Kidney epithelial cell (primary cell): ENCODE results near the gene CUEDC2. TPM values are rescaled to one million over a fixed set of nuclear protein-coding genes. Genes with fewer than 3 reads are reported as not detected.

Source experiments
- DNase-seq: peaks from one replicate; pipeline ENCODE4 v3.0.0-alpha.2; 2010; ENCODE audit warnings: low read depth
- H3K27me3 ChIP-seq: 2 replicates; pipeline ENCODE4 v1.6.0; 2011; ENCODE audit warnings: low read length; ENCODE audit not compliant: control insufficient read depth, insufficient read depth
- H3K36me3 ChIP-seq: 2 replicates; pipeline ENCODE4 v1.5.1; 2011; ENCODE audit warnings: low read length; ENCODE audit not compliant: control insufficient read depth, insufficient read depth
- H3K4me3 ChIP-seq: 2 replicates; pipeline ENCODE4 v1.5.1; 2011; ENCODE audit warnings: low read depth, mild to moderate bottlenecking, control low read depth, low read length
- CTCF ChIP-seq: IDR thresholded peaks from 2 replicates; pipeline ENCODE4 v1.5.1; 2011; ENCODE audit warnings: mild to moderate bottlenecking, moderate library complexity, low read length, control low read depth, inconsistent platforms; ENCODE audit not compliant: insufficient read depth, poor library complexity, severe bottlenecking
- total RNA-seq: library from RNA; depleted of rRNA; stranded (reverse); fragments of >200 nt; gene quantifications from 2 replicates; pipeline ENCODE4 v1.2.3, GENCODE V29; 2015

CUEDC2 gene
- total RNA-seq, 1 donor from 2014 or later = 93.9 TPM

GRCh38 chr10:102451105-102451969, 19.0 kb upstream of the CUEDC2 start, which contains the start of gene C10orf95:
C10orf95 (minus strand) TSS chr10:102451543; CDS start chr10:102451093, 450 bp downstream.
- no peak for TF ChIP-seq CTCF
- Histone ChIP-seq H3K4me3 (peak within 1 kb of the TSS; percentile 51), H3K27me3 (no peaks in the 10 kb centered on the region), H3K36me3 (peaks cover 1% of the 10 kb centered on the region)
- no peak for DNase-seq

- Histone ChIP-seq H3K4me3 (peak overlapping the region; percentile 51), H3K36me3 (peaks cover 1% of the 10 kb centered on the region), H3K27me3 (no peaks in the 10 kb centered on the region)
- DNase-seq = peak; percentile 25
- TF ChIP-seq CTCF = no peak
These were observed 18.2 kb upstream of the CUEDC2 start for GRCh38 chr10:102450374-102451104.

- DNase-seq = no peak
- Histone ChIP-seq H3K27me3 (no peaks in the 10 kb centered on the region), H3K4me3 (peak overlapping the region; percentile 51), H3K36me3 (peaks cover 1% of the 10 kb centered on the region)
- TF ChIP-seq CTCF = no peak
These were observed 17.7 kb upstream of the CUEDC2 start for GRCh38 chr10:102450124-102450373.

GRCh38 chr10:102449321-102450123, 17.1 kb upstream of the CUEDC2 start:
- peak; percentile 59 for DNase-seq
- TF ChIP-seq CTCF = no peak
- Histone ChIP-seq H3K27me3 (no peaks in the 10 kb centered on the region), H3K36me3 (peaks cover 1% of the 10 kb centered on the region), H3K4me3 (peak overlapping the region; percentile 51)

GRCh38 chr10:102444851-102445250, 12.5 kb upstream of the CUEDC2 start:
- no peak for DNase-seq
- Histone ChIP-seq H3K36me3 (no peaks in the 10 kb centered on the region), H3K4me3 (no peak overlapping the region), H3K27me3 (no peaks in the 10 kb centered on the region)
- no peak for TF ChIP-seq CTCF
